ENCODE data around the gene ADAMTS9.

The ADAMTS9 gene

GRCh38 chr3:64523324-64523723, 164.5 kb downstream of the ADAMTS9 start:
- H3K9ac ChIP-seq = no peak overlapping the region
- H3K36me3 ChIP-seq (ENCODE audit: control insufficient read depth, insufficient read depth, low read length) = no peaks in the 10 kb centered on the region
- no peaks in the 10 kb centered on the region for H3K27me3 ChIP-seq (ENCODE audit: control insufficient read depth, insufficient read depth, low read length)
- no peaks in the 10 kb centered on the region for H3K9me3 ChIP-seq (ENCODE audit: control insufficient read depth, low read length)
- no peaks in the 10 kb centered on the region for H3K79me2 ChIP-seq
- no peak overlapping the region for H3K4me2 ChIP-seq (ENCODE audit: low read length)
- TF ChIP-seq CTCF (IDR thresholded peaks at IDR 0.05) = no peak
- no peak overlapping the region for H3K27ac ChIP-seq
- peaks cover 2% of the 10 kb centered on the region for H3K4me1 ChIP-seq
- H2AFZ ChIP-seq = no peak overlapping the region
- H3K4me3 ChIP-seq (ENCODE audit: low read depth, low read length) = no peak overlapping the region

GRCh38 chr3:64520334-64520733, 167.5 kb downstream of the ADAMTS9 start:
- no peaks in the 10 kb centered on the region for H3K36me3 ChIP-seq (ENCODE audit: control insufficient read depth, insufficient read depth, low read length)
- no peaks in the 10 kb centered on the region for H3K27me3 ChIP-seq (ENCODE audit: control insufficient read depth, insufficient read depth, low read length)
- no peaks in the 10 kb centered on the region for H3K9me3 ChIP-seq (ENCODE audit: control insufficient read depth, low read length)
- no peaks in the 10 kb centered on the region for H3K79me2 ChIP-seq
- peaks cover 2% of the 10 kb centered on the region for H3K4me1 ChIP-seq
- no peak overlapping the region for H3K9ac ChIP-seq
- peak overlapping the region; percentile 39 for H2AFZ ChIP-seq
- no peak overlapping the region for H3K4me3 ChIP-seq (ENCODE audit: low read depth, low read length)
- peak overlapping the region; percentile 18 for H3K4me2 ChIP-seq (ENCODE audit: low read length)
- no peak for TF ChIP-seq CTCF (IDR thresholded peaks at IDR 0.05)
- no peak overlapping the region for H3K27ac ChIP-seq

- Histone ChIP-seq H3K9me3 (ENCODE audit: control insufficient read depth, low read length) (no peaks in the 10 kb centered on the region), H3K27ac (no peak overlapping the region), H3K79me2 (no peaks in the 10 kb centered on the region), H3K36me3 (ENCODE audit: control insufficient read depth, insufficient read depth, low read length) (no peaks in the 10 kb centered on the region), H3K4me3 (ENCODE audit: low read depth, low read length) (no peak overlapping the region), H3K9ac (no peak overlapping the region), H2AFZ (no peak overlapping the region), H3K27me3 (ENCODE audit: control insufficient read depth, insufficient read depth, low read length) (no peaks in the 10 kb centered on the region), H3K4me2 (ENCODE audit: low read length) (no peak overlapping the region), H3K4me1 (peaks cover 2% of the 10 kb centered on the region)
- TF ChIP-seq CTCF (IDR thresholded peaks at IDR 0.05) = no peak
These were observed 168.8 kb downstream of the ADAMTS9 start for GRCh38 chr3:64518950-64519349.

GRCh38 chr3:64518496-64518895, 169.3 kb downstream of the ADAMTS9 start:
- H3K79me2 ChIP-seq = no peaks in the 10 kb centered on the region
- H3K9ac ChIP-seq = no peak overlapping the region
- H3K36me3 ChIP-seq (ENCODE audit: control insufficient read depth, insufficient read depth, low read length) = no peaks in the 10 kb centered on the region
- H3K4me2 ChIP-seq (ENCODE audit: low read length) = no peak overlapping the region
- no peak overlapping the region for H3K27ac ChIP-seq
- H3K27me3 ChIP-seq (ENCODE audit: control insufficient read depth, insufficient read depth, low read length) = no peaks in the 10 kb centered on the region
- H2AFZ ChIP-seq = no peak overlapping the region
- no peak overlapping the region for H3K4me3 ChIP-seq (ENCODE audit: low read depth, low read length)
- H3K9me3 ChIP-seq (ENCODE audit: control insufficient read depth, low read length) = no peaks in the 10 kb centered on the region
- peaks cover 2% of the 10 kb centered on the region for H3K4me1 ChIP-seq
- no peak for TF ChIP-seq CTCF (IDR thresholded peaks at IDR 0.05)

GRCh38 chr3:64514889-64515288, 172.9 kb downstream of the ADAMTS9 start:
- no peaks in the 10 kb centered on the region for H3K79me2 ChIP-seq
- no peak for TF ChIP-seq CTCF (IDR thresholded peaks at IDR 0.05)
- H3K36me3 ChIP-seq (ENCODE audit: control insufficient read depth, insufficient read depth, low read length) = no peaks in the 10 kb centered on the region
- H2AFZ ChIP-seq = no peak overlapping the region
- H3K4me1 ChIP-seq = no peaks in the 10 kb centered on the region
- no peak overlapping the region for H3K9ac ChIP-seq
- H3K27me3 ChIP-seq (ENCODE audit: control insufficient read depth, insufficient read depth, low read length) = no peaks in the 10 kb centered on the region
- no peak overlapping the region for H3K4me2 ChIP-seq (ENCODE audit: low read length)
- H3K4me3 ChIP-seq (ENCODE audit: low read depth, low read length) = no peak overlapping the region
- no peak overlapping the region for H3K27ac ChIP-seq
- H3K9me3 ChIP-seq (ENCODE audit: control insufficient read depth, low read length) = no peaks in the 10 kb centered on the region

Measured in parathyroid adenoma (tissue), 2 donors.